Activated naive CD4-positive, alpha-beta T cell treated with anti-CD3 and anti-CD28 coated beads, Interleukin-2, amount 10 ng/mL, durations not matched to agents 7 days and 5 days (primary cell): ENCODE results near the gene MILR1.
"Not testable (repeated sequence)": the region's sequence is repeated elsewhere in the genome, so short reads cannot be mapped to it uniquely, and the experiment has no call there.

Experiments used
- CTCF ChIA-PET: fragments of 350-600 bp; sonication (Branson Sonifier 250); formaldehyde crosslinking; loops from one replicate; lab custom pipeline; 2021; ENCODE audit warnings: antibody characterized with exemption; lab: Charles Lee
- DNase-seq: peaks from one replicate; pipeline ENCODE4 v3.0.0-alpha.2; 2020
- H3K27ac Mint-ChIP-seq: one replicate; pipeline ENCODE4 v1.8.0; 2021; ENCODE audit warnings: mild to moderate bottlenecking, moderate library complexity, mixed read lengths
- H3K27me3 Mint-ChIP-seq: one replicate; pipeline ENCODE4 v1.8.0; 2021; ENCODE audit warnings: mild to moderate bottlenecking, mixed read lengths
- H3K36me3 Mint-ChIP-seq: one replicate; pipeline ENCODE4 v1.8.0; 2021; ENCODE audit warnings: mixed read lengths
- H3K4me1 Mint-ChIP-seq: one replicate; pipeline ENCODE4 v1.8.0; 2021; ENCODE audit warnings: mixed read lengths
- H3K4me3 Mint-ChIP-seq: one replicate; pipeline ENCODE4 v1.8.0; 2021; ENCODE audit warnings: mild to moderate bottlenecking, moderate library complexity, mixed read lengths
- H3K9me3 Mint-ChIP-seq: one replicate; pipeline ENCODE4 v1.8.0; 2021; ENCODE audit warnings: mixed read lengths

The MILR1 gene

GRCh38 chr17:64466834-64467233 is 17.9 kb downstream of the MILR1 start:
- not testable (repeated sequence) for H3K9me3 Mint-ChIP-seq, H3K27ac Mint-ChIP-seq

GRCh38 chr17:64470625-64471024 is 21.7 kb downstream of the MILR1 start:
- Mint-ChIP-seq H3K27me3 (peaks cover 20% of the 10 kb centered on the region), H3K4me3 (no peak overlapping the region), H3K4me1 (no peaks in the 10 kb centered on the region), H3K27ac (no peak overlapping the region), H3K9me3 (no peaks in the 10 kb centered on the region), H3K36me3 (no peaks in the 10 kb centered on the region)
- CTCF ChIA-PET, result interaction anchor here (1.1 to 2.0 kb wide), 2 partner anchors 21 to 49 kb away, joined by 3 to 6 read pairs; no protein-coding TSS in a partner anchor
- no peak for DNase-seq

More at GRCh38 chr17:64466834-64467233, 17.9 kb downstream of the MILR1 start:
- H3K4me1 Mint-ChIP-seq, H3K4me3 Mint-ChIP-seq, H3K36me3 Mint-ChIP-seq, DNase-seq: not testable (repeated sequence)
- CTCF ChIA-PET, result interaction anchor here (0.6 kb wide), 1 partner anchor 71 kb away, joined by 3 read pairs; no protein-coding TSS in a partner anchor
- H3K27me3 Mint-ChIP-seq, result peaks cover 29% of the 10 kb centered on the region

GRCh38 chr17:64471440-64471839 is 22.5 kb downstream of the MILR1 start:
- Mint-ChIP-seq H3K4me1 (no peaks in the 10 kb centered on the region), H3K27ac (no peak overlapping the region), H3K4me3 (no peak overlapping the region), H3K9me3 (no peaks in the 10 kb centered on the region), H3K36me3 (no peaks in the 10 kb centered on the region), H3K27me3 (peaks cover 12% of the 10 kb centered on the region)
- CTCF ChIA-PET, result interaction anchor here (1.1 to 2.2 kb wide), 2 partner anchors 20 to 51 kb away, joined by 3 to 8 read pairs; no protein-coding TSS in a partner anchor
- no peak for DNase-seq

- CTCF ChIA-PET, result interaction anchor here (2.2 kb wide), 1 partner anchor 53 kb away, joined by 8 read pairs; no protein-coding TSS in a partner anchor
These were observed 23.6 kb downstream of the MILR1 start for GRCh38 chr17:64472564-64472963.

GRCh38 chr17:64477849-64478248 is 28.9 kb downstream of the MILR1 start:
- CTCF ChIA-PET, result interaction anchor here (1.0 to 2.0 kb wide), 4 partner anchors 14 to 58 kb away, joined by 3 to 10 read pairs (median 4); no protein-coding TSS in a partner anchor
- Mint-ChIP-seq H3K27ac (no peak overlapping the region), H3K36me3 (peaks cover 7% of the 10 kb centered on the region)

More at GRCh38 chr17:64472564-64472963, 23.6 kb downstream of the MILR1 start:
- Mint-ChIP-seq H3K4me1 (no peaks in the 10 kb centered on the region), H3K9me3 (no peaks in the 10 kb centered on the region), H3K4me3 (no peak overlapping the region), H3K36me3 (peaks cover 1% of the 10 kb centered on the region), H3K27me3 (peaks cover 5% of the 10 kb centered on the region), H3K27ac (no peak overlapping the region)
- DNase-seq, result no peak

GRCh38 chr17:64480951-64481350 is 32.0 kb downstream of the MILR1 start:
- DNase-seq, result no peak
- no peaks in the 10 kb centered on the region for H3K9me3 Mint-ChIP-seq
- no peak overlapping the region for H3K27ac Mint-ChIP-seq
- CTCF ChIA-PET, result interaction anchor here (1.6 to 2.5 kb wide), 3 partner anchors 10 to 62 kb away, joined by 4 to 10 read pairs (median 5); no protein-coding TSS in a partner anchor
- peaks cover 27% of the 10 kb centered on the region for H3K36me3 Mint-ChIP-seq
- H3K27me3 Mint-ChIP-seq, result no peaks in the 10 kb centered on the region
- peaks cover 14% of the 10 kb centered on the region for H3K4me1 Mint-ChIP-seq
- H3K4me3 Mint-ChIP-seq, result no peak overlapping the region

More at GRCh38 chr17:64477849-64478248, 28.9 kb downstream of the MILR1 start:
- Mint-ChIP-seq H3K4me3 (no peak overlapping the region), H3K9me3 (no peaks in the 10 kb centered on the region), H3K27me3 (no peaks in the 10 kb centered on the region), H3K4me1 (no peaks in the 10 kb centered on the region)
- no peak for DNase-seq

GRCh38 chr17:64484380-64484779 is 35.5 kb downstream of the MILR1 start:
- H3K27ac Mint-ChIP-seq, result peak overlapping the region; percentile 69
- peaks cover 37% of the 10 kb centered on the region for H3K36me3 Mint-ChIP-seq
- no peaks in the 10 kb centered on the region for H3K9me3 Mint-ChIP-seq
- no peak for DNase-seq
- CTCF ChIA-PET, result interaction anchor here (0.8 to 6.0 kb wide), 2 partner anchors 64 to 165 kb away, joined by 5 to 46 read pairs; no protein-coding TSS in a partner anchor
- no peak overlapping the region for H3K4me3 Mint-ChIP-seq
- peaks cover 14% of the 10 kb centered on the region for H3K4me1 Mint-ChIP-seq
- H3K27me3 Mint-ChIP-seq, result no peaks in the 10 kb centered on the region

- Mint-ChIP-seq H3K9me3 (no peaks in the 10 kb centered on the region), H3K4me1 (peaks cover 30% of the 10 kb centered on the region), H3K4me3 (no peak overlapping the region), H3K27ac (no peak overlapping the region), H3K36me3 (peaks cover 55% of the 10 kb centered on the region), H3K27me3 (no peaks in the 10 kb centered on the region)
- no peak for DNase-seq
- CTCF ChIA-PET, result interaction anchor here (10.6 kb wide), 1 partner anchor 68 kb away, joined by 264 read pairs; no protein-coding TSS in a partner anchor
These were observed 39.4 kb downstream of the MILR1 start for GRCh38 chr17:64488301-64488700.

GRCh38 chr17:64491034-64491860 is 42.3 kb downstream of the MILR1 start:
- Mint-ChIP-seq H3K4me3 (no peak overlapping the region), H3K4me1 (peaks cover 44% of the 10 kb centered on the region), H3K27ac (no peak overlapping the region), H3K27me3 (no peaks in the 10 kb centered on the region), H3K9me3 (no peaks in the 10 kb centered on the region), H3K36me3 (peaks cover 43% of the 10 kb centered on the region)
- CTCF ChIA-PET, result interaction anchor here (0.7 to 10.6 kb wide), 34 partner anchors 9 to 248 kb away, joined by 3 to 264 read pairs (median 4); partner anchors contain the start of genes CEP95 and DDX5
- peak; percentile 81 for DNase-seq

- CTCF ChIA-PET, result interaction anchor here (0.6 to 10.6 kb wide), 13 partner anchors 12 to 450 kb away, joined by 3 to 264 read pairs (median 4); partner anchors contain the start of genes CEP95 and DDX5
- Mint-ChIP-seq H3K9me3 (no peaks in the 10 kb centered on the region), H3K27ac (no peak overlapping the region), H3K36me3 (peaks cover 45% of the 10 kb centered on the region), H3K4me3 (no peak overlapping the region), H3K27me3 (no peaks in the 10 kb centered on the region), H3K4me1 (peaks cover 48% of the 10 kb centered on the region)
- DNase-seq, result no peak
These were observed 43.1 kb downstream of the MILR1 start for GRCh38 chr17:64491994-64492393.

- H3K27ac Mint-ChIP-seq, result peak overlapping the region; percentile 28
- H3K4me1 Mint-ChIP-seq, result peaks cover 54% of the 10 kb centered on the region
- H3K27me3 Mint-ChIP-seq, result no peaks in the 10 kb centered on the region
- no peaks in the 10 kb centered on the region for H3K9me3 Mint-ChIP-seq
- CTCF ChIA-PET, result interaction anchor here (0.6 to 10.6 kb wide), 9 partner anchors 13 to 450 kb away, joined by 3 to 264 read pairs (median 3); partner anchors contain the start of genes CEP95 and DDX5
- DNase-seq, result peak; percentile 32
- no peak overlapping the region for H3K4me3 Mint-ChIP-seq
- H3K36me3 Mint-ChIP-seq, result peaks cover 44% of the 10 kb centered on the region
These were observed 43.7 kb downstream of the MILR1 start for GRCh38 chr17:64492481-64493109.

GRCh38 chr17:64494121-64494520 is 45.2 kb downstream of the MILR1 start:
- CTCF ChIA-PET, result interaction anchor here (0.6 to 10.6 kb wide), 3 partner anchors 12 to 74 kb away, joined by 3 to 264 read pairs (median 27); partner anchors contain the start of genes CEP95 and DDX5

GRCh38 chr17:64495300-64495699 is 46.4 kb downstream of the MILR1 start:
- not testable (repeated sequence) for H3K9me3 Mint-ChIP-seq, H3K27me3 Mint-ChIP-seq, DNase-seq, H3K27ac Mint-ChIP-seq
- peaks cover 79% of the 10 kb centered on the region for H3K4me1 Mint-ChIP-seq
- H3K36me3 Mint-ChIP-seq, result peaks cover 58% of the 10 kb centered on the region
- CTCF ChIA-PET, result interaction anchor here (1.7 to 10.6 kb wide), 3 partner anchors 11 to 154 kb away, joined by 5 to 264 read pairs (median 27); partner anchors contain the start of genes CEP95 and DDX5
- H3K4me3 Mint-ChIP-seq, result peak overlapping the region; percentile 98

More at GRCh38 chr17:64494121-64494520, 45.2 kb downstream of the MILR1 start:
- DNase-seq, result no peak
- H3K4me1 Mint-ChIP-seq, result peaks cover 68% of the 10 kb centered on the region
- no peaks in the 10 kb centered on the region for H3K27me3 Mint-ChIP-seq
- peak overlapping the region; percentile 45 for H3K4me3 Mint-ChIP-seq
- H3K27ac Mint-ChIP-seq, result no peak overlapping the region
- no peaks in the 10 kb centered on the region for H3K9me3 Mint-ChIP-seq
- peaks cover 49% of the 10 kb centered on the region for H3K36me3 Mint-ChIP-seq
